HG02759 (cell line): Measurements from ENCODE around the gene FBXW2.
"Not testable (repeated sequence)": the region's sequence is repeated elsewhere in the genome, so short reads cannot be mapped to it uniquely, and the experiment has no call there.

Experiments
- ATAC-seq: cut with Tn5 transposase; IDR thresholded peaks from one replicate; pipeline ENCODE4 v1.9.1; 2021; ENCODE audit warnings: mild to moderate bottlenecking, moderate library complexity; ENCODE audit not compliant: unreplicated experiment

Gene FBXW2

DNA sequence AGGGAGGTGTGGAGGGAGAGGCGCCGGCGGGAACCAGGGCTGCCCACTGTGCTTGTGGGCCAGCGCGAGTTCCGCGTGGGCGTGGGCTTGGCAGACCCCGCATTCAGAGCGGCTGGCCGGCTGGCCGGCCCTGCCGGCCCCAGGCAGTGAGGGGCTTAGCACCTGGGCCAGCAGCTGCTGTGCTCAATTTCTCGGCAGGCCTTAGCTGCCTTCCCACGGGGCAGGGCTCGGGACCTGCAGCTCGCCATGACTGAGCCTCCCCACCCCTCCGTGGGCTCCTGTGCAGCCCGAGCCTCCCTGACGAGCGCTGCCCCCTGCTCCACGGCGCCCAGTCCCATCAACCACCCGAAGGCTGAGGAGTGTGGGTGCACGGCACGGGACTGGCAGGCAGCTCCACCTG, 46.9 kb downstream of the FBXW2 start:
- ATAC-seq = not testable (repeated sequence)

DNA sequence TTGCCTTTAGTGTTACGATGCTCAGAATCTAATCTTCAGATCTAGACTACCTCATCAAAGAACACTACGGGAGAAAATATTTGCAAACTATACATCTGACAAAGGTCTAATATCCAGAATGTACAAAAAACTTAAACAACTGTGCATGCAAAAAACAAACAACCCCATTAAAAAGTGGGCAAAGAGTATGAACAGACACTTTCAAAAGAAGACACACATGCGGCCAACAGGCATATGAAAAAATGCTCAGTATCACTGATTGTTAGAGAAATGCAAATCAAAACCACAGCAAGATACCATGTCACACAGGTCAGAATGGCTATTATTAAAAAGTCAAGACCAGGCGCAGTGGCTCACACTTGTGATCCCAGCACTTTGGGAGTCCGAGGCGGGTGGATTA, 47.9 kb downstream of the FBXW2 start:
- ATAC-seq = no peak

DNA sequence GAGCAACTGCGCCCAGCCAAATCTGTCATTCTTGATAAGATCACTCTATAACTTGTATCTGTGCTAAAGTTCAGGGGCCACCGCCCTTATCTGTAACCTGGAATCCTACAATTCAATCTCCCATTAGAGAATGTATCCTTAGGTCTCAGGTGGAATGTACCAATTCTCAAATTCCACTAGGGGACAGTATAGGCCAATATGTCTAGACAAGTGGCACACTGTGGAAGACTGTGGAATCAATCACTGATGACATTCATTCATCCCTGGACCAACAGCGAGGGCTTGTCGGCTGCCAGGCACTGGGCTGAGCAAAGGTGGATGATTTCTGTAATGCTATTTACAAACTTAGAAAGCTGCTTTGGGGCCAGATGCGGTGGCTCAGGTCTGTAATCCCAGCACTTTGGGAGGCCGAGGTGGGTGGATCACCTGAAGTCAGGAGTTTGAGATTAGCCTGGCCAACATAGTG, 50.2 kb downstream of the FBXW2 start:
- no peak for ATAC-seq

DNA sequence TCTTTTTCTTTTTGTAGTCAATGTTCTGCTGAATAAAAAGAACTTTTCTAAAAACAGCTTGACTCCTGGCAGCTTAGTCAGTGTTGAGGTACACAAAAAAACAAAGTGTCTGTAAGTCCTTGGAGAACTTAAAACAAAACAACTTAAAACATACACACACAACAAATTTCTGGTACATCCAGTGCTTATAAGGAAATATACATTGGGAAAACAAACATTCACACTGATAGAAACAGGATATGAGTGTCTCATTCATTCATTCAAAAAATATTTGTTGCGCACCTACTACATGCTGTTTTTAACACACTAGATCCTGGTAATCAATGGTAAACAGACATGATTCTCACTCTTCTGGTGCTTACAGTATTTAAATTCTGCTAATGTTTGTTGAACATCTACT, 51.5 kb downstream of the FBXW2 start:
- no peak for ATAC-seq

DNA sequence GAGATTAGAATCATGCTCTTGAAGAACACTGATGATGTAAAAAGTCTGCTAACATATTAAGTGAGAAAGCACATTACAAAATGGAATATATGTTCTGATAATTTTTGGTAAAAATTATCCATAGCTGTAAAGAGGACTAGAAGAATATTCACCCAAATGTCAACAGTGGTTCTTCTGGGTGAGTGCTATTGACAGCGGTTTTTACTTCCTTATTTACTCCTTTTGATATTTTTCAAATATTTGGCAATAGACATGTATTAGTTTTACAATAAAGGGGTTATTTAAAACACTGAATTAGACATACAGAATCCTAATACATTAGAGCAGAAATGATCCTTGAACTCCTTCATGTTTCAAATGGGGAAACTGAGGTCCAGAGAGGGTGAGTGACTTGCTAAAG, 52.0 kb downstream of the FBXW2 start:
- no peak for ATAC-seq

DNA sequence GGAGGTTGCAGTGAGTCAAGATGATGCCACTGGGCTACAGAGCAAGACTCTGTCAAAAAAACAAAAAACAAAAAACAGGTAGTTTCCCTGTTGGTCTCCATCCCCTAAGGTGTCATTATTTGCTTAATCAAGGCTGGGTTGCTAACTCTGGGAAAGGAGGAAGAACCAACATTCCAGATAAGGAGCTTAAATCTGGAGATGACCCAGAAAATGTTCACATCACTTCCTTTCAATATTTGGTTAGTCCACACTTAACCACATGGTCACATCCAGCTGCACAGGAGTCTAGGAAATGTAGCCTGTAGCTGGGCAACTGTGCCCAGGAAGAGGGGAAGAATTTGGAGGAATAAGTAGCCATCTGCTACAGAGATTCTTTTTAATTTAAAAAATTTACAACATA, 53.1 kb downstream of the FBXW2 start:
- no peak for ATAC-seq

DNA sequence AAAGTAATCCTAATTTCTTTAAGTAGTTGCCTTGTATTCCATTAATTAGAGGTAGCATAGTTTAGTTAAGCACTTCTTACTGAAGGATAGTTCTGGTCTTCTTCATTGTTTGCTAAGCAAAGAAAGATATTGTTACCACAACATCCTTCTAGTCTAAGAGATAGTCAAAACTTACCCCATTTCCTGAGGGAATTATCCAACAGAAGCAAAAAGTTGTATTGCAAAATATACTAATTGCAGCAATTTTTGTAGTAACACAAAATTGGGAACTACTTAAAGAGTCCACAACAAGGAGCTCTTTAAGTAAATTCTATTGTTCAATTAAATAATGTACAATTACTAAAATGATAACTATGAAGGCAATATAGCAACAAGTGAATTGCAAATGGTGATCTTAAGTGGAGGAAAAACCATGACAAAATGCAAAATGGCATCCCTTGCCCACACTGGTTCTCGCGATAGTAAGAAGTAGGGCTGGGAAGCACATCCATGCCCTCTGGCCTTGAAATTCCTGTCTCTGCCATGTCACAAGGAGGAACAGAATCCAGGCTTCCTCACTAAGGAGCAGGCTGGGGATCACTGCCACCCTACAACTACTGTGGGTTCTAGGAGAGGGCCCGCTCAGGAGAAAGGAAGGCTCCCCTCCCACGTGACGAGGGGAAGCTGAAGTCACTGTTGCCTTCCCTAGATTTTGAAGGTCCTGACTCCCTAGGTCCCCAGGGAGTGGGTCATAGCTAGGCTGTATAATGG, 55.6 kb downstream of the FBXW2 start:
- no peak for ATAC-seq

DNA sequence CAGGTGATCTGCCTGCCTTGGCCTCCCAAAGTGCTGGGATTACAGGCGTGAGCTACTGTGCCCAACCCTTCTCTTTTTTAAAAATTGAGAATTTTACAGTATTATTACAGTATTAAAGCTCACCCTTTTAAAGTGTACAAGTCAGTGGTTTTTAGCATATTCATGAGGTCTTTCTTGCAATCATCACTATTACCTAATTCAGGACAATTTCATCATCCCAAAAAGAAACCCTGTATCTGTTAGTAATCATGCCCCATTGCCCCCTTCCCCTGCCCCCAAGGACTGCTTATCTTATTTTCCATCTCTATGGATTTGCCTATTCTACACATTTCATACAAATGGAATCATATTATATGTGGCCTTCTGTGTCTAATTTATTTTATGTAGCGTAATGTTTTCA, 56.3 kb downstream of the FBXW2 start:
- ATAC-seq = no peak

DNA sequence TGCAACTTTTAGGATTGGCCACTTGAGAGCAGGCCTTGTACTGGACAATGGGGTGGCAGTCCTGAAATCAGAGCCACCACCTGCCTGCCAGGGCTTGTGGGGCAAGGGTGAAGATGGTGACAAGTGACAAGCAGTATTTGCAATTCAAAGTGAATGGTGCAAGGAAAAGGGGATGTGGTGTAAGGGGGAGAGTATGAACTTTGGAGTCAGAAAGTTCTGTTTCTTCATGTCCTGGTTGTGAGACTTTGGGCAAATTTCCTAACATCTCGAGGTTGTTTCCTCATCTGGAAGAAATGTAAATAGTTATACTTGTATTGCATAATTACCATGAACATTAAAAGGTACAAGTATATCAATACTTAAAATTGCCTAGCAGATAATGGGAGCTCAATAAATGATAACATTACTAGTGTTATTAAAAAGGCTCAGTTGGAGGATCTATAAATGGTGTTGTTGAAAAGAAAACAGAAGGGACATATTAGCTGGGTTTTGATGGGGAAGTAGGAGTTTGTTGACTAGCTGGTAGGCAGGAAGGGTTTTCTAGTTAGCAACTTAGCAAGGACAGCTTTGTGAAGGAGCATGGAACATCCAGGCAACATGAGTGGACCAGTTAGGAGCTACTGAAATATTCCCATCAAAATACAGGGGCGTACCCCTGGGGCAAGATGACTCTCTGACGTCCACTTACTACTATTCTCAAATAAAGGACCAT, 57.6 kb downstream of the FBXW2 start:
- ATAC-seq = no peak

DNA sequence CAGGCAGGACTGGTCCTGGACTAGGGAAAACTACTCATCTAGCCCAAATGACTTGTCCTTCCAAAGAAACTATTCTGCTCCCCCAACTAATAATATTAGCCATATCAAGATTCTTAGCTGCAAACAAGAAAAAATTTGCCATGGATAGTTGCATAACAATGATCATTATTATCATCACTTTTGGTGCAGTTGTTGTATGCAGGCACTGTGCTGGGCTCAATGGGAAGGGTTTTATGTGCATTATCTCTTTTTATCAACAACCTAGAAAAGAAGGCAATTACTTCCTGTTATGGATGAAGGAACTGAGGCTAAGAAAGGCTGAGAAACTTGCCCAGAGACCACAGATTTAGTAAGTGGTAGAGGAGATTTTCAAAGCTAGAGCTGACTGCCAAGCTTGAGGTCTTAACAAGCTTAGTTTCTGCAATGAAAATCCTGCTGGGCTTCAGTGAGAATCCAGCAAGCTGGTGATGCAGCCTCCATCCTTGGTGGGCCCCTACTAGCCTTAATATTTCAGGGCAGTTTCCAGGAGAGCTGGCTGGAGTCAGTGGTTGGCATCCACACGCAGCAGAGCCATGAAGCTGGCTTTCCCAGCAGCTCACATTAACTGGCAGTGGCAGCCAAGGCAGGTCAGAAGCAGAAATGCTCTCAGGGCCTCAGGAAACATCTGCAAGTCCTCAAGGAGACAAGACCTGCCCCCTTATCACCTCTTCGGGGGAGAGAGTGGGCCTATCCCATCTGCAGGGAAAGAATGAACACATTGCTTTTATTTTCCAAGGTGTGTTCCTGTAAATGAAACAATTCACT, 58.4 kb downstream of the FBXW2 start:
- no peak for ATAC-seq

DNA sequence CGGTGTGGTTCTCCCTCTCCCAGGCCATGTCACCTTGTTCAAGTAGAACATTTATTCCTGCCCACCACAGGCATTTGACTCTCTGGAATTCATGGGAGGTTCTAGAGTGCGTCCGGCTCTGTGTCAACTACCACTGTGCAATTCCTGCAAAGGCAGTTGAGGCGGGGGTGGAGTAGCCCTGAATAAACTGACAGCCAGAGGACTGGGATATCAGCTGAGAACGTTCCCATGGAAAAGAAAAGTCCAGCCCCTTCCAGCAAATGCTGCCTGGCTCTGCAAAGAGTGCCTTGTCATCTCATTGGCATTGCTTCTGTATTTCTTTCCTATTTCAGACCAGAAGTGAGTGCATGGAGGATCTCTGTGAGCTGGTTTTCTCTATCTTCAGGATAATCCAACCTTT, 60.0 kb downstream of the FBXW2 start:
- no peak for ATAC-seq

DNA sequence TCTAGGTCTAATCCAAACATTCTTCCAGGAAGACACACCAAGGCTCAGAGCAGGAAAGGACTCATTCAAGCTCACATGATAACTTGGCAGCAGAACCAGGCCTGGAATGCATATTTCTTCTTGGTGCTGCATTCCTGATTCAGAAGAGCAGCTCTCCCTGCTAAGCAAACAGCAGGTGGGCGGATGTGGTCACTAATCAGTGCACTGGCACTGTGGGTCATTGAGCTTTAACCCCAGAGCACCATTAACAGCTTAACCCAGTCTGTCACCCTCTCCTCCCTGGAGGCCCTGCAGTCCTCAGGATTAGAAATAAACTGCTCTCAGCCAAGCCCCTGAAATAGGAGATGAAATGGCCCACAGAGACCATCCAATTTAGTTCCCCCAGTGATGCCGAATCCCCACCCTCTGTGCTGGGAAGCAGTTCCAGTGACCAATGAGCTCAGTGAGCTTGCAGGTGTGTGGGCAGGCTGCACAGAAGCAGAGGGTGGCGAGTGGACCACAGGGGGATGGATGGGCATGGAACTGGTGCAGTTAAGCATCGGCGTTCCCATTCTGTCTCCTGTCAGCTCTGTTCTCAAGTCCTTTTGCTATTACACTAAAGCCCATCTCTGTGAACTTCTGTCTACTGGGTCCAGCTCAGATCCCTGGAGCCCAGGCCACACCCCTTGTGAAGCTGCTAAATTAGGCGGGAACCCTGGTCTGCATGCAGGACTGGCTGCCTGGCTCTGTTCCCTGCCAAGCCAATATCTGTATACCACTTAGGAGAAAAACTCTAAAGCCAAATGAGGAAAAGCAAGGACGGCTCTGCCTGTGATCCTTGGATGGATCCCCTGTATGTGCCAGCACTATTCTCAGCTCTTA, 62.3 kb downstream of the FBXW2 start:
- no peak for ATAC-seq

DNA sequence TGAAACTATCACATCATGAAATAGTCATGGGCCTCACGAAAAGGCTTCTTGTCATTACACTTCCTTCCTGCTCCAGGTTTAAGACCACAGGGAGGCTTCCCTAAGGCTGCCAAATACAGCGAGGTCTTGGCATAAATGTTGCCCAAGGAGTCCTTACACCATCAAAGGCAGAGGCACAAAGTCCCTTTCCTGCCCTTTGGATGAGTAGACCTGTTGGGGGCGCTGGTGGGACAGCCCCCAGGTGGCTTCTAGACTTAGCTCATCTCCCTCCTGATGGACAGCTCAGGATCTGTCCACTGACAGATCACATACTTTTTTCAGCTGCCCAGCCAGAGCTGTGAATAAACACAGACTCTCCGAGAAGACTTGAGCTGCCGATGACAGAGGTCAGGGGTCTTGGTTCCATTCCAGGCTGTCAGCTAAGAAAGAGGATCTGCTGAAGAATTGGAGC, 63.4 kb downstream of the FBXW2 start:
- ATAC-seq = no peak

DNA sequence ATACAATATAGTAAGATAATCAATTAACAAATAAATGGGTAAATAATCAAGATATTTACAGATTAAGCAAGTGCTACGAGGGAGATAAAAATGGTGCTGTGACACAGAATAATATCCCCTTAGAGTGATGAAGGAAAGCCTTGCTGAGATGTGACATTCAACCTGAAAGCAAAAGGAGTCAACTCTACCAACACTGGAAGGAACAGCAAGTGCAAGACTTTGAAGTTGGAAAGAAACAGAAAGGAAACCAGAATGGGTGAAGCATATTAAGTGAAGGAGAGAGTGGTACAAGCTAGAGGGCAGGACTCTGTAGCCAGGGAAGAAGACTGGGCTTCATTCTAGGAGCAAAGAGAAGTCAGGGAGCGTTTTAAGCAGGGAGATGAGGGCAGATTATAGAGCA, 66.7 kb downstream of the FBXW2 start:
- ATAC-seq = no peak

DNA sequence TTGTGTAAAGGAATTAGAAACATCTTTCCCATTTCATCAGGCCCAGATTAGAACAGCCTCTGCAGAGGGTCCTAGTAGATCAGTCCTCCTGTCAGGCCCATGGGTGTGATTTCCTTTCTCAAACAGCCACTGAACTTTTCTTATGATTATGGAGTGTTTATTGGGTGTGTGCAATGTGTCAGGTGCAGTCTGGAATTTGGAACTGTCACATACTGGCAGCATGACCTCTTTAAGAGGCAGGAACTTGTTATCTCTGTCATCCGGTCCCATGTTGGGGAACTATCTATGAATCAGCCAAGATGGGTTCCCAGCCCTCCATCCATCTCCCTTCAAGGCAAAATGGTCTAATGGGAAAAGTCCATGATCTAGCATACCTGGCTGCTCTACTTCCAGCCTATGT, 67.3 kb downstream of the FBXW2 start:
- ATAC-seq = no peak

DNA sequence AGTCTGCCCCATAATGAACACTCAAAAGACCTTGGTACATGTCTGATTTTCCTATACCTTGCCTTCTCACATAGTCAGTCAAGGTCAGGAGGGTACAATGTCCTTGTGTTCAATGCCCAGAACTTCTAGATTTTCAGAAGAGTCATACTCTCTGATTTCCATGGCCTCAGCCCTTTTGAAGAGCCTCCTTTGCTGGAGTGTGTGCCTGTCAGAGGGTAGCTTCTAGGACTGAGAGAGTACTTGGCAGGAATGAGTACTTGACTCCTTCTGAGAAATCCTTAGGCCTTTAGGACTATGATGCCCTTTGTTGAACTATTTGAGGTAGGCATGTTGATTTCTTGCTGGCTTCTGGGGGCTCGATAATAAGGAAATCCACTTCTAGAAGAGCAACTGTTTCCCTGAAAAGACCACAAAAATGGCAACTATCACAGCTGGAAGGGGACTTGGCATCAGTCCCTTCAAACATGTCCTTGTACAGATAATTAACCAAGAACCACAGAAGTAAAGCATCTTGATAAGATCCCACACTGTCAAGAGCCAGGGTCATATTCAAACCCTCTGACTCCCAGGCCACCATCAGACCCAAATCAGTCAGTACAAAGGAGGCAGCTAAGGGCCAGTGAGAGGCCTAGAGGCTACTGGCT, 68.3 kb downstream of the FBXW2 start:
- no peak for ATAC-seq

DNA sequence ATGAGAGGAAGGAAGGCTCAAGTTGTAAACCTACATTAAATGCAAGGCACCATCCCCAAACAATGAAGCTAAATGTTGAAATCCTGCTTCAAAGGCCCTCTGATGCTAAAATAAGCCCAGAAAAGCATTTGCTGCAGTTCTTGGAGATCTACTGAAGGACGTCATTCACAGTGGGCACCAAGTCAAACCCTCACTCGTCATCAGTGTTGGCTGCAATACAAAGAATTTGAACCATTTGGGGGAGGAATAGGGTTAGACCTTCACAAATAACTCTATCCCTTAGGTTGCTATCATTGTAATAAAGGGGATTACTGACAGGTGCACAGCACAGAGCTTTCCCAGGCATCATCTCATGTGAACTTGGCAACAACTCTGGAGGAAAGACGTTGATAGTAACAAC, 69.7 kb downstream of the FBXW2 start:
- no peak for ATAC-seq

DNA sequence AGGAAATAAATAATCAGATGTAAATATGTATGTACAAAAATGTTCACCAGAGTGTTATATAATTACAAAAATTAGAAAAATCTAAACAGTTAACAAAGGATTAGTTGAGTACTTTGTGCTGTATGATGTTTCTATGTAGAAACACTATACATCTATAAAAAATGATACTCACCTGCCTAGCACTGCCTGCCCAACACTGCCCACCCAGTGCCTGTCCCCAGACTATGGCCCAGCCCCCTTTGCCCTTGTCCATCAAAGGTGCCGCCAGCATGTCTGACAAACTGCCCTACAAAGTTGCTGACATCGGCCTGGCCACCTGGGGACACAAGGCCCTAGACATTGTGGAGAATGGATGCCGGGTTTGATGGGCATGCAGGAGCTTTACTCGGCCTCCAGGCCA, 72.8 kb downstream of the FBXW2 start:
- no peak for ATAC-seq

DNA sequence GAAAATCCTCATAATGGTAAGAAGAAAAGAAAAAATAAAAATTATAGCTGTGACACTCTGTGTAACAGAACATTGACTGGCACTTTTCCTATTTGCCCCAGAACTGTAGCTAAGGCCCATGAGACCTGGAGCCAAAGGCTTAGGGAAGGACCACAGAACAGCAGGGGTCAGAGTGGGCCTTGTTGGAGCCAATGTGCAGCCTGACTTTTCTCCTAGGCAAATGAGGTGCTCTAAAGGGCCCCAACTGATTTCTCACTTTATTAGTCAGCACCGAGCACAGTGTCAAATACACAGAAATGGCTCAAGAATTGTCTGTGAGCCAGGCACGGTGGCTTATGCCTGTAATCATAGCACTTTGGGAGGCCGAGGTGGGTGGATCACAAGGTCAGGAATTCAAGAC, 74.9 kb downstream of the FBXW2 start:
- no peak for ATAC-seq

DNA sequence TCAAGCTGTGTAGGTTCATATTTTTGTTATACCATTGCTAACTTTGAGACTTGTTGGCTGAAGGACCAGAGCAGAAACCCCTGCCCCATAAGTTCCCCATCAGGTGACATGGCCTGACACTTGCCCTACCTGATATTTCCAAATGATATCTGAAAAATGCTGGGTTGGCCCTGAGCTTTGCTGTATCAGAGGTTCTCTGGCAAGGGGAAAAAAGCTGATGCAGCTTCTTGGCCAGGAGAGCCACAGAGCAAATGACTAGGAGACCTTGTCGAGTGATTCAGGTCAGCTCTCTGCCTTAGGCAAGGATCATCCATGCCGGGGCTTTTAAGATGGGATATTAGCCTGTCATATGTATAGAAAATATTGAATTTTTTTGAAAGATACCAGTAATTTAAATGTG, 76.0 kb downstream of the FBXW2 start:
- no peak for ATAC-seq
